ENCODE data around the gene TBC1D2. TPM values are rescaled to one million over a fixed set of nuclear protein-coding genes. Genes with fewer than 3 reads are reported as not detected.
A peak's percentile ranks its signal among the peaks of the same experiment; 100 is the strongest.
"Not testable (repeated sequence)": the region's sequence is repeated elsewhere in the genome, so short reads cannot be mapped to it uniquely, and the experiment has no call there.

Gene TBC1D2
- polyA plus RNA-seq, 4 donors = 12.2 to 42.0 (median 28.0) TPM

DNA sequence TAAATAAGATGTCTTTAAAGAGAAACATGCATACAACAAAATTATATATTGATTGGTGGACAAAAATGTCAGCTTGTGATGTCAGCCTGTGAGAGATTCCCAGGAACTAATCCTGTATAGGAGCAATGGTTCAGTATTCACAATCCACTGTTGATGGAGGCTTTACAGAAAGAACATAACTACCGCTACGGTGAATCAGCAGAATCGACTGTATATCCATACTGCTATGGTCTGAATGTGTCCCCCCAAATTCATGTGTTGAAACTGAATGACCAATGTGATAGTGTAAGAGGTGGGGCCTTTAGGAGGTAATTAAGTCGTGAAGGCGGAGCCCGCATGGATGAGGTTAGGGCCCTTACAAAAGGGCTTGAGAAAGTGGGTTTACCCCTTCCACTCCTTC, 40.4 kb upstream of the TBC1D2 start:
- Histone ChIP-seq H3K4me1 (ENCODE audit: control insufficient read depth in 3 of 3, insufficient read depth in 2 of 3, low read depth in 1 of 3, low read length in 2 of 3) (peaks cover 0 to 6% (median 0%) of the 10 kb centered on the region in 3 donors), H3K36me3 (ENCODE audit: control insufficient read depth in 3 of 3, insufficient read depth in 2 of 3, low read depth in 1 of 3, low read length in 3 of 3) (no peaks in the 10 kb centered on the region), H3K27ac (ENCODE audit: low read depth in 1 of 3, low read length in 2 of 3) (no peak overlapping the region), H3K4me3 (ENCODE audit: low read depth in 1 of 3, low read length in 3 of 3) (no peak overlapping the region), H3K9me3 (ENCODE audit: control insufficient read depth in 2 of 2, insufficient read depth in 1 of 2, low read depth in 1 of 2, low read length in 1 of 2) (no peaks in the 10 kb centered on the region), H3K27me3 (ENCODE audit: control insufficient read depth in 3 of 3, insufficient read depth in 3 of 3, low read length in 3 of 3) (no peaks in the 10 kb centered on the region)
- DNase-seq = no peak
- no peak for FAIRE-seq
- 78 to 93% (median 86%) methylated on average over 6 of the region's 6 CpGs for WGBS, 3 donors

DNA sequence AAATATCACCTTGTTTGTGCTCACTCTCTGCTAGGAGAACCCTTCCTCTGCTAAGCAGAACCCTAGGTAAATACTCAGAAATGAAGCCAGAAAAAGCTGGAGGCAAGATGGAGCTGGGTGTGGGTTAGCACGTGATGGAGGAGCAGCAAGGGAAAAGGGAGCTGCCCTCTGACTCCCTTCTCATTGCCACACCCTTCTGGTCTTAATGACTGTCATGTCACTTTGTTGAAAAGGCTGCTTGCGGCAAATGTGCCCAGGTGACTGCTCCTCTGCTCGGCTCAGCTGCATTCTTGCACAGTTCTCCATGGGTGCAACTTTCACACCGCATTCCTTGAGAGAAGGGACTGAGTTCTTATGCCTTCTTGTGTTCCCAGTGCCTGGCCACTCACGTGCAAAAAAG, 36.4 kb upstream of the TBC1D2 start:
- WGBS, 3 donors = 39 to 64% (median 52%) methylated on average over 5 of the region's 5 CpGs
- H3K27me3 ChIP-seq (ENCODE audit: control insufficient read depth in 3 of 3, insufficient read depth in 3 of 3, low read length in 3 of 3) = no peaks in the 10 kb centered on the region
- FAIRE-seq = no peak
- peaks cover 0 to 21% (median 0%) of the 10 kb centered on the region in 3 donors for H3K4me1 ChIP-seq (ENCODE audit: control insufficient read depth in 3 of 3, insufficient read depth in 2 of 3, low read depth in 1 of 3, low read length in 2 of 3)
- H3K9me3 ChIP-seq (ENCODE audit: control insufficient read depth in 2 of 2, insufficient read depth in 1 of 2, low read depth in 1 of 2, low read length in 1 of 2) = no peaks in the 10 kb centered on the region
- peak overlapping the region in 1 of 3 donors; percentile 47 for H3K27ac ChIP-seq (ENCODE audit: low read depth in 1 of 3, low read length in 2 of 3)
- H3K36me3 ChIP-seq (ENCODE audit: control insufficient read depth in 3 of 3, insufficient read depth in 2 of 3, low read depth in 1 of 3, low read length in 3 of 3) = no peaks in the 10 kb centered on the region
- DNase-seq = peak; percentile 20 to 67
- no peak overlapping the region for H3K4me3 ChIP-seq (ENCODE audit: low read depth in 1 of 3, low read length in 3 of 3)

- no peaks in the 10 kb centered on the region for H3K9me3 ChIP-seq (ENCODE audit: control insufficient read depth in 2 of 2, insufficient read depth in 1 of 2, low read depth in 1 of 2, low read length in 1 of 2)
- DNase-seq (no peak), FAIRE-seq (no peak)
- 93 to 97% (median 95%) methylated on average over 18 of the region's 18 CpGs for WGBS, 3 donors
- no peaks in the 10 kb centered on the region for H3K36me3 ChIP-seq (ENCODE audit: control insufficient read depth in 3 of 3, insufficient read depth in 2 of 3, low read depth in 1 of 3, low read length in 3 of 3)
- no peaks in the 10 kb centered on the region for H3K27me3 ChIP-seq (ENCODE audit: control insufficient read depth in 3 of 3, insufficient read depth in 3 of 3, low read length in 3 of 3)
- no peak overlapping the region for H3K27ac ChIP-seq (ENCODE audit: low read depth in 1 of 3, low read length in 2 of 3)
- no peak overlapping the region for H3K4me3 ChIP-seq (ENCODE audit: low read depth in 1 of 3, low read length in 3 of 3)
- peaks cover 0 to 21% (median 0%) of the 10 kb centered on the region in 3 donors for H3K4me1 ChIP-seq (ENCODE audit: control insufficient read depth in 3 of 3, insufficient read depth in 2 of 3, low read depth in 1 of 3, low read length in 2 of 3)
Observed at GRCh38 chr9:98290411-98290810, 35.0 kb upstream of the TBC1D2 start.

- FAIRE-seq = no peak
- 75 to 78% (median 75%) methylated on average over 12 of the region's 12 CpGs for WGBS, 3 donors
- Histone ChIP-seq H3K27ac (ENCODE audit: low read depth in 1 of 3, low read length in 2 of 3) (peak overlapping the region in 1 of 3 donors; percentile 64), H3K36me3 (ENCODE audit: control insufficient read depth in 3 of 3, insufficient read depth in 2 of 3, low read depth in 1 of 3, low read length in 3 of 3) (no peaks in the 10 kb centered on the region), H3K4me3 (ENCODE audit: low read depth in 1 of 3, low read length in 3 of 3) (no peak overlapping the region), H3K27me3 (ENCODE audit: control insufficient read depth in 3 of 3, insufficient read depth in 3 of 3, low read length in 3 of 3) (no peaks in the 10 kb centered on the region), H3K4me1 (ENCODE audit: control insufficient read depth in 3 of 3, insufficient read depth in 2 of 3, low read depth in 1 of 3, low read length in 2 of 3) (peaks cover 0 to 21% (median 0%) of the 10 kb centered on the region in 3 donors), H3K9me3 (ENCODE audit: control insufficient read depth in 2 of 2, insufficient read depth in 1 of 2, low read depth in 1 of 2, low read length in 1 of 2) (no peaks in the 10 kb centered on the region)
- peak in 1 of 2 donors; percentile 42 for DNase-seq
Observed at GRCh38 chr9:98289614-98290201, 34.3 kb upstream of the TBC1D2 start.

- peak; percentile 80 to 83 for DNase-seq
- no peak for FAIRE-seq
- WGBS, 3 donors = 28 to 52% (median 45%) methylated on average over 5 of the region's 5 CpGs
Observed at GRCh38 chr9:98288881-98289280, 33.4 kb upstream of the TBC1D2 start.

GRCh38 chr9:98287384-98287783, 31.9 kb upstream of the TBC1D2 start:
- DNase-seq (no peak), FAIRE-seq (no peak)
- no peaks in the 10 kb centered on the region for H3K36me3 ChIP-seq (ENCODE audit: control insufficient read depth in 3 of 3, insufficient read depth in 2 of 3, low read depth in 1 of 3, low read length in 3 of 3)
- peaks cover 0 to 21% (median 0%) of the 10 kb centered on the region in 3 donors for H3K4me1 ChIP-seq (ENCODE audit: control insufficient read depth in 3 of 3, insufficient read depth in 2 of 3, low read depth in 1 of 3, low read length in 2 of 3)
- H3K9me3 ChIP-seq (ENCODE audit: control insufficient read depth in 2 of 2, insufficient read depth in 1 of 2, low read depth in 1 of 2, low read length in 1 of 2) = no peaks in the 10 kb centered on the region
- H3K27me3 ChIP-seq (ENCODE audit: control insufficient read depth in 3 of 3, insufficient read depth in 3 of 3, low read length in 3 of 3) = no peaks in the 10 kb centered on the region
- WGBS, 3 donors = 92 to 95% (median 95%) methylated on average over 4 of the region's 4 CpGs
- no peak overlapping the region for H3K4me3 ChIP-seq (ENCODE audit: low read depth in 1 of 3, low read length in 3 of 3)
- no peak overlapping the region for H3K27ac ChIP-seq (ENCODE audit: low read depth in 1 of 3, low read length in 2 of 3)

More at GRCh38 chr9:98288881-98289280, 33.4 kb upstream of the TBC1D2 start:
- Histone ChIP-seq H3K9me3 (ENCODE audit: control insufficient read depth in 2 of 2, insufficient read depth in 1 of 2, low read depth in 1 of 2, low read length in 1 of 2) (no peaks in the 10 kb centered on the region), H3K27ac (ENCODE audit: low read depth in 1 of 3, low read length in 2 of 3) (peak overlapping the region in 1 of 3 donors; percentile 72), H3K4me3 (ENCODE audit: low read depth in 1 of 3, low read length in 3 of 3) (no peak overlapping the region), H3K36me3 (ENCODE audit: control insufficient read depth in 3 of 3, insufficient read depth in 2 of 3, low read depth in 1 of 3, low read length in 3 of 3) (no peaks in the 10 kb centered on the region), H3K27me3 (ENCODE audit: control insufficient read depth in 3 of 3, insufficient read depth in 3 of 3, low read length in 3 of 3) (no peaks in the 10 kb centered on the region), H3K4me1 (ENCODE audit: control insufficient read depth in 3 of 3, insufficient read depth in 2 of 3, low read depth in 1 of 3, low read length in 2 of 3) (peaks cover 0 to 21% (median 0%) of the 10 kb centered on the region in 3 donors)

GRCh38 chr9:98285446-98285845, 30.0 kb upstream of the TBC1D2 start:
- no peak for DNase-seq
- 60 to 70% (median 68%) methylated on average over 4 of the region's 4 CpGs for WGBS, 3 donors
- H3K9me3 ChIP-seq (ENCODE audit: control insufficient read depth in 2 of 2, insufficient read depth in 1 of 2, low read depth in 1 of 2, low read length in 1 of 2) = no peaks in the 10 kb centered on the region
- H3K36me3 ChIP-seq (ENCODE audit: control insufficient read depth in 3 of 3, insufficient read depth in 2 of 3, low read depth in 1 of 3, low read length in 3 of 3) = no peaks in the 10 kb centered on the region
- H3K4me3 ChIP-seq (ENCODE audit: low read depth in 1 of 3, low read length in 3 of 3) = no peak overlapping the region
- no peaks in the 10 kb centered on the region for H3K27me3 ChIP-seq (ENCODE audit: control insufficient read depth in 3 of 3, insufficient read depth in 3 of 3, low read length in 3 of 3)
- H3K27ac ChIP-seq (ENCODE audit: low read depth in 1 of 3, low read length in 2 of 3) = no peak overlapping the region
- FAIRE-seq = no peak
- H3K4me1 ChIP-seq (ENCODE audit: control insufficient read depth in 3 of 3, insufficient read depth in 2 of 3, low read depth in 1 of 3, low read length in 2 of 3) = peaks cover 0 to 15% (median 0%) of the 10 kb centered on the region in 3 donors

- DNase-seq (no peak), FAIRE-seq (no peak)
- Histone ChIP-seq H3K4me1 (ENCODE audit: control insufficient read depth in 3 of 3, insufficient read depth in 2 of 3, low read depth in 1 of 3, low read length in 2 of 3) (peaks cover 0 to 13% (median 0%) of the 10 kb centered on the region in 3 donors), H3K4me3 (ENCODE audit: low read depth in 1 of 3, low read length in 3 of 3) (no peak overlapping the region), H3K27me3 (ENCODE audit: control insufficient read depth in 3 of 3, insufficient read depth in 3 of 3, low read length in 3 of 3) (peaks cover 0 to 2% (median 0%) of the 10 kb centered on the region in 3 donors), H3K36me3 (ENCODE audit: control insufficient read depth in 3 of 3, insufficient read depth in 2 of 3, low read depth in 1 of 3, low read length in 3 of 3) (no peaks in the 10 kb centered on the region), H3K27ac (ENCODE audit: low read depth in 1 of 3, low read length in 2 of 3) (no peak overlapping the region), H3K9me3 (ENCODE audit: control insufficient read depth in 2 of 2, insufficient read depth in 1 of 2, low read depth in 1 of 2, low read length in 1 of 2) (no peaks in the 10 kb centered on the region)
- WGBS, 3 donors = 52 to 58% (median 56%) methylated on average over 3 of the region's 3 CpGs
Observed at GRCh38 chr9:98284754-98285153, 29.3 kb upstream of the TBC1D2 start.

DNA sequence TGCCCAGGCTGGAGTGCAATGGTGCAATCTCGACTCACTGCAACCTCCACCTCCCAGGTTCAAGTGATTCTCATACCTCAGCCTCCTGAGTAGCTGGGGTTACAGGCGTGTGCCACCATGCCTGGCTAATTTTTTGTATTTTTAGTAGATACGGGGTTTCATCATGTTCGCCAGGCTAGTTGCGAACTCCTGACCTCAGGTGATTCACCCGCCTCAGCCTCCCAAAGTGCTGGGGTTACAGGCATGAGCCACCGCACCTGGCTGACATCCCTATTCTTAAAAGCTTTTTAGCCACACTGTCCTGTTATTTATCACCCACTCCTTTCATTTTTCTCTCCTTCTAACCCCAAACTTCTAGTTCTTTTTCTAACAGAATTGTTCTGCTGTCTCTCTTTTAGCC, 27.7 kb upstream of the TBC1D2 start:
- not testable (repeated sequence) for H3K27me3 ChIP-seq (ENCODE audit: control insufficient read depth in 3 of 3, insufficient read depth in 3 of 3, low read length in 3 of 3); H3K36me3 ChIP-seq (ENCODE audit: control insufficient read depth in 3 of 3, insufficient read depth in 2 of 3, low read depth in 1 of 3, low read length in 3 of 3); H3K4me1 ChIP-seq (ENCODE audit: control insufficient read depth in 3 of 3, insufficient read depth in 2 of 3, low read depth in 1 of 3, low read length in 2 of 3); H3K9me3 ChIP-seq (ENCODE audit: control insufficient read depth in 2 of 2, insufficient read depth in 1 of 2, low read depth in 1 of 2, low read length in 1 of 2); H3K27ac ChIP-seq (ENCODE audit: low read depth in 1 of 3, low read length in 2 of 3); DNase-seq; H3K4me3 ChIP-seq (ENCODE audit: low read depth in 1 of 3, low read length in 3 of 3); FAIRE-seq
- WGBS, 3 donors = 65 to 85% (median 82%) methylated on average over 7 of the region's 7 CpGs
